Calu3 (cell line): Measurements from ENCODE around the gene TEX11. TPM values are rescaled to one million over a fixed set of nuclear protein-coding genes. Genes with fewer than 3 reads are reported as not detected.
"Not testable (repeated sequence)": the region's sequence is repeated elsewhere in the genome, so short reads cannot be mapped to it uniquely, and the experiment has no call there.

Source experiments
- BruUV-seq: library from RNA; stranded (reverse); fragments of 400-500 nt; replicated peaks from 2 replicates; lab custom pipeline; 2021; lab: Mats Ljungman, UMichigan
- CTCF ChIA-PET: fragments of 300-600 bp; sonication (Branson Sonifier 250); formaldehyde crosslinking; loops from one replicate; lab custom pipeline; 2022; ENCODE audit warnings: antibody characterized with exemption; lab: Charles Lee
- DNase-seq: peaks from one replicate; pipeline ENCODE4 v3.0.0; 2022
- H3K27ac Mint-ChIP-seq: one replicate; pipeline ENCODE4 v1.8.0; 2022; ENCODE audit warnings: mixed read lengths; ENCODE audit not compliant: unreplicated experiment
- H3K27me3 Mint-ChIP-seq: one replicate; pipeline ENCODE4 v1.8.0; 2022; ENCODE audit warnings: mixed read lengths; ENCODE audit not compliant: unreplicated experiment
- H3K36me3 Mint-ChIP-seq: one replicate; pipeline ENCODE4 v1.8.0; 2022; ENCODE audit warnings: mild to moderate bottlenecking, moderate library complexity, mixed read lengths; ENCODE audit not compliant: insufficient read depth, unreplicated experiment
- H3K4me1 Mint-ChIP-seq: one replicate; pipeline ENCODE4 v1.8.0; 2022; ENCODE audit warnings: mild to moderate bottlenecking, low read depth, mixed read lengths; ENCODE audit not compliant: unreplicated experiment
- H3K4me3 Mint-ChIP-seq: one replicate; pipeline ENCODE4 v1.8.0; 2022; ENCODE audit warnings: mild to moderate bottlenecking, low read depth, moderate library complexity, mixed read lengths; ENCODE audit not compliant: unreplicated experiment
- H3K9me3 Mint-ChIP-seq: one replicate; pipeline ENCODE4 v1.8.0; 2022; ENCODE audit warnings: low read depth, mixed read lengths; ENCODE audit not compliant: unreplicated experiment
- CTCF ChIP-seq: fragments of 200-600 bp; IDR thresholded peaks from one replicate; pipeline ENCODE4 v1.8.0; 2022; ENCODE audit warnings: antibody characterized with exemption; ENCODE audit not compliant: unreplicated experiment
- intact Hi-C: fragments of 100-400 bp; cut with micrococcal nuclease; formaldehyde crosslinking; loops from one replicate; pipeline ENCODE4 v1.10.0; 2022; ENCODE audit not compliant: unreplicated experiment
- total RNA-seq: library from RNA; stranded (reverse); gene quantifications from 2 replicates; pipeline ENCODE4 v1.2.3, GENCODE V29; 2022

The TEX11 gene
- total RNA-seq, 1 experiment from 2014 or later: not detected

GRCh38 chrX:70826715-70827114, 81.8 kb downstream of the TEX11 start:
- Mint-ChIP-seq H3K9me3 (no peaks in the 10 kb centered on the region), H3K36me3 (no peaks in the 10 kb centered on the region), H3K4me1 (no peaks in the 10 kb centered on the region), H3K27ac (no peak overlapping the region), H3K27me3 (peaks cover 8% of the 10 kb centered on the region), H3K4me3 (no peak overlapping the region)
- no peak for TF ChIP-seq CTCF
- no TSS peak for BruUV-seq
- no peak for DNase-seq
- intact Hi-C loops: no loop called here
- CTCF ChIA-PET: no interaction called here

DNA sequence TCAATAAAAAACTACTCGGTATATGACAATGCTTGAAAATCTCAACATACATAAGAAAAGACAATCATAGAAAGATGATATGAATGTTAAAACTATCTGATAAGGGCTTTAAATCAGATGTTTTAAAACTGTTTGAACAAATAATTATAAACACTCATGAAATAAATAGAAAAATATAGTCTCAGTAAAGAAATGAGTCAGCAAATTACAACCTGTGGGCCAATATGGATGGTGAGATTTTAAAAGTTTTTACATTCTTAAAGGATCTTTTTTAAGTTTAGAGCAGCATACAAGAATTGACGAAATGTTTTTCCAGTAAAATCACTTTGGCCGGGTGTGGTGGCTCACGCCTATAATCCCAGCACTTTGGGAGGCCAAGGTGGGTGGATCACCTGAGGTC, 83.1 kb downstream of the TEX11 start:
- Mint-ChIP-seq H3K36me3 (no peaks in the 10 kb centered on the region), H3K4me3 (no peak overlapping the region), H3K27me3 (peaks cover 4% of the 10 kb centered on the region), H3K27ac (no peak overlapping the region), H3K4me1 (no peaks in the 10 kb centered on the region), H3K9me3 (no peaks in the 10 kb centered on the region)
- no peak for TF ChIP-seq CTCF
- DNase-seq: no peak
- CTCF ChIA-PET: no interaction called here
- BruUV-seq: no TSS peak
- intact Hi-C loops: no loop called here

DNA sequence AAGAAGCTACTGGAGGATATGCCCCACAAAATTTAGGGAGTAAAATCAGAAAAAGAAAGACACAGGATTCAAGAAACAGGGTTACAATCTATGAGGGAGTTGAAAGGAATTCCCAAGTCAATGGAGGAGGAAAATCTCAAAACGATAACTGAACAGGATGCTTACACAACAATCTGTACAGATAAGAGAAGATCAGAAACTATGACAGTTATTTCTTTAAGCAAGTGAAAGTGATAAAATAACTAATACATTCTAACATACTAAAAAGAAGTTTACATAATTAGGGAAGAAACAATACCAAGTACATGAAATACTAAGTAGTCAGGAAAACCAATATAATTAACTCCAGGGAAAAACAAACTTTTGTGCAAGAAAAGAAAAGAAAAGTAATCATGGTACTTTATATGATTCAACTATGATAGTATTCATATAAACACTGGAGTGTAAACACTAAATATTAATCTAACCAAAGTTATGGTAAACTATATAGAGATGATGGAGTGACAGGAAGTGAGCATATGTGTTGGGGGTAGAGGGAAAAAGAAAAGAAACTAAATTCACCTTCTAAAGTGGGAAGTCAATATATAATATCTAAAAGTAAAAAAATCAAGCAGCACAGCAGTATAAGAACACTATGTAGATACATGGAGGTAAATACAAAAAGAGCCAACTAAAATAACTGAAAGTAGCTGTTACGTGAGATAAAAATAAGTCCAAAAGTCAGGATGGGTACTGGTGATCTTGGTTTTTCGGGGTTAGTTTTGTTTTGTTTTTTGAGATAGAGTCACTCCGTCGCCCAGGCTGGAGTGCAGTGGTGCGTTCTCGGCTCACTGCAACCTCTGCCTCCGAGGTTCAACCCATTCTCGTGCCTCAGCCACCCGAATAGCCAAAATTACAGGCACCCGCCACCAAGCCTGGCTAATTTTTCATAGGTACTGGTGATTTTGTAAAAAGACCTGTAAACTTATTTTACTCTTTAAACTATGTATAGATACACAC, 99.3 kb downstream of the TEX11 start:
- H3K27me3 Mint-ChIP-seq: no peaks in the 10 kb centered on the region
- no peaks in the 10 kb centered on the region for H3K36me3 Mint-ChIP-seq
- intact Hi-C loops: no loop called here
- H3K4me1 Mint-ChIP-seq: no peaks in the 10 kb centered on the region
- BruUV-seq: no TSS peak
- no peak for DNase-seq
- no peak overlapping the region for H3K4me3 Mint-ChIP-seq
- no peak overlapping the region for H3K27ac Mint-ChIP-seq
- no peak for TF ChIP-seq CTCF
- H3K9me3 Mint-ChIP-seq: no peaks in the 10 kb centered on the region
- CTCF ChIA-PET: no interaction called here

DNA sequence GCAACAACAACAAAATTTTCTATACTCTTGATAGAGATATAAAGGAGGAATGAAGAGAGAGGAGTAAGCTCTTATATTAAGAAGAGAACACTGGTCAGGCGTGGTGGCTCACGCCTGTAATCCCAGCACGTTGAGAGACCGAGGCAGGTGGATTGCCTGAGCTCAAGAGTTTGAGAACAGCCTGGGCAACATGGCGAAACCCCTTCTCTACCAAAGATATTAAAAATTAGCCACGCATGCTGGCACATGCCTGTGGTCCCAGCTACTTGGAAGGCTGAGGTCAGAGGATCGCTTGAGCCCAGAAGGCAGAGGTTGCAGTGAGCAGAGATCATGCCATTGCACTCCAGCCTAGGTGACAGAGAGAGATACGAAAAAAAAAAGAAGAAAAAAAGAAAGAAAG, 102.4 kb downstream of the TEX11 start:
- no peak overlapping the region for H3K27ac Mint-ChIP-seq
- TF ChIP-seq CTCF: no peak
- intact Hi-C loops: no loop called here

DNA sequence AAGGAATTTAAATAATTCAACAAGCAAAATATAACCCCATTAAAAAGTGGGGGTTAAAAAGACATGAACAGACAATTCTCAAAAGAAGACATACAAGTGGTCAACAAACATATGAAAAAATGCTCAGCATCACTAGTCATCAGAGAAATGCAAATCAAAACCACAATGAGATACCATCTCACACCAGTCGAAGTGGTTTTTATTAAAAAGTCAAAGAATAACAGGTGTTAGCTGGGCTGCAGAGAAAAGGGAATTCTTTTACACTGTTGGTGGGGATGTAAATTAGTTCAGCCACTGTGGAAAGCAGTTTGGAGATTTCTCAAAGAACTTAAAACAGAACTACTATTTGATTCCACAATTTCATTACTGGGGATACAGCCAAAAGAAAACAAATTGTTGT, 111.8 kb downstream of the TEX11 start:
- BruUV-seq, H3K36me3 Mint-ChIP-seq, H3K27ac Mint-ChIP-seq, intact Hi-C loops, H3K9me3 Mint-ChIP-seq, CTCF ChIA-PET, H3K4me1 Mint-ChIP-seq, H3K4me3 Mint-ChIP-seq, DNase-seq: not testable (repeated sequence)
- peaks cover 26% of the 10 kb centered on the region for H3K27me3 Mint-ChIP-seq

More for the DNA sequence above, 102.4 kb downstream of the TEX11 start:
- H3K4me1 Mint-ChIP-seq: no peaks in the 10 kb centered on the region
- no TSS peak for BruUV-seq
- CTCF ChIA-PET: no interaction called here
- no peak overlapping the region for H3K4me3 Mint-ChIP-seq
- H3K9me3 Mint-ChIP-seq: no peaks in the 10 kb centered on the region
- peaks cover 15% of the 10 kb centered on the region for H3K27me3 Mint-ChIP-seq
- no peak for DNase-seq
- no peaks in the 10 kb centered on the region for H3K36me3 Mint-ChIP-seq
